Measurements from ENCODE around the gene MGMT. TPM values are rescaled to one million over a fixed set of nuclear protein-coding genes. Genes with fewer than 3 reads are reported as not detected.

MGMT gene
- polyA plus RNA-seq, 4 donors, result 9.8 to 22.4 (median 17.9) TPM

DNA sequence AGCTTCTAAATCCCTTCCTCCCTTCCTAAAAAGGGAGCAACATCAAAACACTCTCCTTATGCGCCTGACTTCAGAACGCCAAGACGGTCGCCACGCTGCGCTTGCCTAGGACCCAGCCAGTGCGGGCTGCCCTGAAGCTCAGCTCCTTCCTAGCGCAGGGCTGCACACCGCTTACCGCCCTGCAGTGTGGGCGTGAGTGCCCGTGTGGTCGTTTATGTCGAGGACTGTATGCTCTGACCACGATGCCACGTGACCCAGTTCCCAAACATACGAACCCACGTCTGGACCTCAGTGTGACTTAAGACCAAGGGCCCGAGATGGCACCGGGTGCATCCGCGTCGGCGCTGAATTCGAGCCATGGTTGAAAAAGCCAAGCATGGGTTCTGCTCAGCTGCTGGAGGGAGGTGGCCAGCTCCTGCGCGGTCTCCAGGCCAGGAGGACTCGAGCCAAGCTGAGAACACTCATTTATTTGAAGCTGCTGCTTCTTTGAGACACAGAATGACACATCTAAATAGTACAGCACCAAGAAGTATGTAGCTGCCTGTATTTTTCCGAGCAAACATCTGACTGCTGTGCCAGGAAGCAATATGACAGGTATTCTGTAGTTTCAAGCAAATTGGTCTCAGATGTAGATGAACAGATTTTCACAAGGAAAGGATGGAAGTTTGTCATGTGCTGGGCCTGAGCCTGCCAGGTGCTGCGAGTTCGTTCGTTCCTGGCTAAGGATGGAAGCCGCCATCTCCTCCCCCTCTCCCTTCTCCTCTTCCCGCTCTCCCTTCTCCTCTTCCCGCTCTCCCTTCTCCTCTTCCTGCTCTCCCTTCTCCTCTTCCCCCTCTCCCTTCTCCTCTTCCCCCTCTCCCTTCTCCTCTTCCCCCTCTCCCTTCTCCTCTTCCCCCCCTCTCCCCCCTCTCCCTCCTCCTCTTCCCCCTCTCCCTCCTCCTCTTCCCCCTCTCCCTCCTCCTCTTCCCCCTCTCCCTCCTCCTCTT is 312.4 kb downstream of the MGMT start:
- peaks cover 0 to 2% of the 10 kb centered on the region in 2 donors for H3K9me3 ChIP-seq (ENCODE audit: control insufficient read depth in 2 of 2, insufficient read depth in 1 of 2, low read depth in 1 of 2, low read length in 1 of 2)
- no peak overlapping the region for H3K27ac ChIP-seq (ENCODE audit: low read depth in 1 of 3, low read length in 2 of 3)
- H3K4me1 ChIP-seq (ENCODE audit: control insufficient read depth in 3 of 3, insufficient read depth in 2 of 3, low read depth in 1 of 3, low read length in 2 of 3), result no peaks in the 10 kb centered on the region
- DNase-seq (no peak), FAIRE-seq (no peak)
- H3K27me3 ChIP-seq (ENCODE audit: control insufficient read depth in 3 of 3, insufficient read depth in 3 of 3, low read length in 3 of 3), result no peaks in the 10 kb centered on the region
- H3K4me3 ChIP-seq (ENCODE audit: low read depth in 1 of 3, low read length in 3 of 3), result no peak overlapping the region
- WGBS, 3 donors, result 89 to 93% (median 91%) methylated on average over 34 to 35 of the region's 35 CpGs
- no peaks in the 10 kb centered on the region for H3K36me3 ChIP-seq (ENCODE audit: control insufficient read depth in 3 of 3, insufficient read depth in 2 of 3, low read depth in 1 of 3, low read length in 3 of 3)

DNA sequence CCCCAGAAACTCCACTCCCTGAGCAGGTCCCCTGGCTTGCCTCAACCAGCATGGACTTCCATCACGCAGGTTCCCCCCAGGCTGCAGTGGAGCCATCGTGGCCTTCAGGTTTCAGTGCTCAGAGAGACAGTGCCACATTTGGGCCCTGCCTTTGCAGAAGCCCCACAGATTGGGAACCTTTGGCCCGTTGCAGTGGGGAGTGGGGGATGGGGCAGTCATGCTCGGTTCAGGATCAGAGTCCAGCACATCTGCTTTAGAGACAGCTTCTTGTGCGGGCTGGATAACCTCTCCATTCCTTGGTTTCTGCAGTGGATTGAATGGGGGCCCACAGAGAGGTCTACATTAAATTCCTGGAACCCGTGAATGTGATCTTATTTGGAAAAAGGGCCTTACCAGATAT is 313.2 kb downstream of the MGMT start:
- FAIRE-seq (no peak), DNase-seq (peak in 1 of 2 donors; percentile 8)
- Histone ChIP-seq H3K36me3 (ENCODE audit: control insufficient read depth in 3 of 3, insufficient read depth in 2 of 3, low read depth in 1 of 3, low read length in 3 of 3) (no peaks in the 10 kb centered on the region), H3K4me1 (ENCODE audit: control insufficient read depth in 3 of 3, insufficient read depth in 2 of 3, low read depth in 1 of 3, low read length in 2 of 3) (no peaks in the 10 kb centered on the region), H3K9me3 (ENCODE audit: control insufficient read depth in 2 of 2, insufficient read depth in 1 of 2, low read depth in 1 of 2, low read length in 1 of 2) (peaks cover 0 to 2% of the 10 kb centered on the region in 2 donors), H3K4me3 (ENCODE audit: low read depth in 1 of 3, low read length in 3 of 3) (no peak overlapping the region), H3K27ac (ENCODE audit: low read depth in 1 of 3, low read length in 2 of 3) (no peak overlapping the region), H3K27me3 (ENCODE audit: control insufficient read depth in 3 of 3, insufficient read depth in 3 of 3, low read length in 3 of 3) (no peaks in the 10 kb centered on the region)
- WGBS, 3 donors, result 63 to 76% (median 66%) methylated on average over 6 of the region's 6 CpGs

DNA sequence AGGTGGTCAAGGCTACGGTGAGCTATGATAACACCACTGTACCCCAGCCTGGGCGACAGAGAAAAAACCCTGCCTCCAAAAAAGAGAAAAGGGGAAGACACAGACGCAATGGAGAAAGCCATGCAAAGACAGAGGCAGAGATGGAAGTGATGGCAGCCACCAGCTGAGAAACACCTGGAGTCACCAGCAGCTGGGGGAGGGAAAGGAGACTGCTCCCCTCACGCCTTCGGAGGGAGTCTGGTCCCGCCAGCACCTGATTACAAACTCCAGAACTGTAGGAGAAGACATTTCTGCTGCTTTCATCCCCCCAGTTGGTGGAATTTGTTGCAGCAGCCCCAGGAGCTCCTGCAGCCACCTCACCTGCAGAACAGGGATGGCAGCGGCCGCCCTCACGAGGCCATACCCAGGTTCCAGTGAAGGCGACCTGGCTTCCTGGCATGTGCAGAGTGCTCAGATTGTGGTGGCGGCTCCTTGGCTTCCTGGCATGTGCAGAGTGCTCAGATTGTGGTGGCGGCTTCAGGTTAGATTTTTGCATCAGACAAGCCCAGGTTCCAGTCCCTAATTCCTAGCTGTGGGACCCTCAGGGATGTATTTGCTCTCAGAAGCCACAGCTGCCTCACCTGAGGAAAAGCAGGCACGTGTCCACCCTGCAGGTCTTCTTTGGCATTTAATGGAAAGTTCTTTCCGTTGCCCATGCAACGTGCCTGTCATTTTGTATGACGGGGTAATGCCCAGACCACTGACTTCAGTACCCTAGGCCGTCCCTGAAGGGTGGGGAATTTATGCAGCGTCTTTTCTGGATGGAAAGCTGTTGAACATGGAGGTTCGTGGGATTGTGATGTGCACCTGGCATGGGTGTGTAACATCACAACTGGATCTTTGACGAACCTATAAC is 314.1 kb downstream of the MGMT start:
- Histone ChIP-seq H3K4me1 (ENCODE audit: control insufficient read depth in 3 of 3, insufficient read depth in 2 of 3, low read depth in 1 of 3, low read length in 2 of 3) (no peaks in the 10 kb centered on the region), H3K27ac (ENCODE audit: low read depth in 1 of 3, low read length in 2 of 3) (no peak overlapping the region), H3K4me3 (ENCODE audit: low read depth in 1 of 3, low read length in 3 of 3) (no peak overlapping the region), H3K9me3 (ENCODE audit: control insufficient read depth in 2 of 2, insufficient read depth in 1 of 2, low read depth in 1 of 2, low read length in 1 of 2) (peaks cover 0 to 2% of the 10 kb centered on the region in 2 donors), H3K36me3 (ENCODE audit: control insufficient read depth in 3 of 3, insufficient read depth in 2 of 3, low read depth in 1 of 3, low read length in 3 of 3) (no peaks in the 10 kb centered on the region), H3K27me3 (ENCODE audit: control insufficient read depth in 3 of 3, insufficient read depth in 3 of 3, low read length in 3 of 3) (no peaks in the 10 kb centered on the region)
- no peak for FAIRE-seq
- no peak for DNase-seq
- 92 to 95% (median 94%) methylated on average over 20 of the region's 20 CpGs for WGBS, 3 donors

DNA sequence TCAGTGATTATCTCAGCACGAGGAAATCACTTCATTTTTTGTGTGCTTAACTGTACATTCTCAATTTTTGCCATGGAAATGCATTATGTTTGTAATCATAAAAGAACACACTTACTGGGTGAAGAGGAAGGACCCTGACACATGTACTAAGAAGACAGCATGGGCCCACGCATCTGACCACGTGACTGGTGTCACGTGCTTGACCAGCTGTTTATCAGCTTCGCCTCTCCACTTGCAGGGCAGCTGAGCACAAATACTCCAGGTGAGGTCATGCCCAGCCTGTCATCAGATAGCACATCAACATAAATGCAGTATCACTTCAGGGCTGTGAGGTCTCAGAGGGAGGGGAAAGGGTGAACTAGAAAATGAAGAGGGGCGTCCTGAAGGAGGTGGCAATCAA is 317.2 kb downstream of the MGMT start:
- no peaks in the 10 kb centered on the region for H3K4me1 ChIP-seq (ENCODE audit: control insufficient read depth in 3 of 3, insufficient read depth in 2 of 3, low read depth in 1 of 3, low read length in 2 of 3)
- H3K36me3 ChIP-seq (ENCODE audit: control insufficient read depth in 3 of 3, insufficient read depth in 2 of 3, low read depth in 1 of 3, low read length in 3 of 3), result no peaks in the 10 kb centered on the region
- no peak overlapping the region for H3K27ac ChIP-seq (ENCODE audit: low read depth in 1 of 3, low read length in 2 of 3)
- H3K27me3 ChIP-seq (ENCODE audit: control insufficient read depth in 3 of 3, insufficient read depth in 3 of 3, low read length in 3 of 3), result no peaks in the 10 kb centered on the region
- no peak overlapping the region for H3K4me3 ChIP-seq (ENCODE audit: low read depth in 1 of 3, low read length in 3 of 3)
- DNase-seq (peak in 1 of 2 donors; percentile 8), FAIRE-seq (no peak)
- no peaks in the 10 kb centered on the region for H3K9me3 ChIP-seq (ENCODE audit: control insufficient read depth in 2 of 2, insufficient read depth in 1 of 2, low read depth in 1 of 2, low read length in 1 of 2)
- whole genome bisulfite sequencing, 3 donors, result 49 to 77% (median 72%) methylated on average over 6 of the region's 6 CpGs

DNA sequence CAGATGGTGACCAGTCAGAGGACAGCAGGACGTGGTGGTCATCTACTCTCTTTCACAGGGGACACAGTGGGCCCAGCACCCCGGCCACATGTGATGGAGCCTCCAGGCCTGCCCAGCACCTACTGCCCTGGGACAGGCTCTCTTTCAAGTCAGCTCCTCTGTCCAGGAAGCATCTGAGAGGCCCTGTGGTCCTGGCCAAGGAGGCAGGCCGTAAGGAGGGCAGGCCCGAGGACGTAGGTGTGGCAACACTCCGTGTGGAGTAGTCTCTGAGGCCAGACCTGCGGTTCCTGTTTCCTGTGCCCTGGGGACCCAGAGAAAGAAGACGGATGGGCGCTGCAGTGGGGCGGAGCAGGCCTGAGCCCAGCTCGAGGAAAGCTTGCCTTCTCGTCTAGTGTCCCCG is 317.9 kb downstream of the MGMT start:
- WGBS, 3 donors, result 61 to 68% (median 67%) methylated on average over 13 of the region's 13 CpGs
- FAIRE-seq, result no peak
- no peak for DNase-seq
- Histone ChIP-seq H3K4me3 (ENCODE audit: low read depth in 1 of 3, low read length in 3 of 3) (no peak overlapping the region), H3K27ac (ENCODE audit: low read depth in 1 of 3, low read length in 2 of 3) (no peak overlapping the region), H3K27me3 (ENCODE audit: control insufficient read depth in 3 of 3, insufficient read depth in 3 of 3, low read length in 3 of 3) (no peaks in the 10 kb centered on the region), H3K36me3 (ENCODE audit: control insufficient read depth in 3 of 3, insufficient read depth in 2 of 3, low read depth in 1 of 3, low read length in 3 of 3) (no peaks in the 10 kb centered on the region), H3K4me1 (ENCODE audit: control insufficient read depth in 3 of 3, insufficient read depth in 2 of 3, low read depth in 1 of 3, low read length in 2 of 3) (no peaks in the 10 kb centered on the region), H3K9me3 (ENCODE audit: control insufficient read depth in 2 of 2, insufficient read depth in 1 of 2, low read depth in 1 of 2, low read length in 1 of 2) (no peaks in the 10 kb centered on the region)

DNA sequence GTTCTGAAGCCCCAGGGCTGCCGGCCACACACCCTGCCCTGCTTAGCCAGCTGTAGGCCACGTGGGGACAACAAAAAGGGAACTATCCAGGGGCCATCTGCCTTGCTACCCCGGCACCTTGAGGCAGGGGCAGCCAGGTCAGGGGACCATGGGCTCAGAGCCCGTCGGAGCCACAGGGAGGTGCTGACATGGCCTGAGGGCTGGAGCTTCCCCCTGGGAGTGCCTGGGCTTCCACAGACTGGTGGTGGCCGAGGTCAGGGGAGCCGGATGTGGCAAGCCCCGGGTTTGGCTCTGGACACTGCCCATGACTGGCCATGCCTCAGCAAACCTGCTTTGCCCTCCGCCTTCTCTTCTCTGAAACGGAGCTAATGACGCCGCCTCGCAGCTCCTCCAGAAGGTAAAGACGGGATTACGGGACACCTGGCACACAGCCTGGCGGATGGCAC is 318.5 kb downstream of the MGMT start:
- peaks cover 0 to 6% of the 10 kb centered on the region in 2 donors for H3K9me3 ChIP-seq (ENCODE audit: control insufficient read depth in 2 of 2, insufficient read depth in 1 of 2, low read depth in 1 of 2, low read length in 1 of 2)
- DNase-seq, result no peak
- no peak for FAIRE-seq
- H3K4me1 ChIP-seq (ENCODE audit: control insufficient read depth in 3 of 3, insufficient read depth in 2 of 3, low read depth in 1 of 3, low read length in 2 of 3), result no peaks in the 10 kb centered on the region
- no peak overlapping the region for H3K27ac ChIP-seq (ENCODE audit: low read depth in 1 of 3, low read length in 2 of 3)
- H3K36me3 ChIP-seq (ENCODE audit: control insufficient read depth in 3 of 3, insufficient read depth in 2 of 3, low read depth in 1 of 3, low read length in 3 of 3), result no peaks in the 10 kb centered on the region
- no peaks in the 10 kb centered on the region for H3K27me3 ChIP-seq (ENCODE audit: control insufficient read depth in 3 of 3, insufficient read depth in 3 of 3, low read length in 3 of 3)
- WGBS, 3 donors, result 63 to 79% (median 75%) methylated on average over 16 of the region's 16 CpGs
- no peak overlapping the region for H3K4me3 ChIP-seq (ENCODE audit: low read depth in 1 of 3, low read length in 3 of 3)

DNA sequence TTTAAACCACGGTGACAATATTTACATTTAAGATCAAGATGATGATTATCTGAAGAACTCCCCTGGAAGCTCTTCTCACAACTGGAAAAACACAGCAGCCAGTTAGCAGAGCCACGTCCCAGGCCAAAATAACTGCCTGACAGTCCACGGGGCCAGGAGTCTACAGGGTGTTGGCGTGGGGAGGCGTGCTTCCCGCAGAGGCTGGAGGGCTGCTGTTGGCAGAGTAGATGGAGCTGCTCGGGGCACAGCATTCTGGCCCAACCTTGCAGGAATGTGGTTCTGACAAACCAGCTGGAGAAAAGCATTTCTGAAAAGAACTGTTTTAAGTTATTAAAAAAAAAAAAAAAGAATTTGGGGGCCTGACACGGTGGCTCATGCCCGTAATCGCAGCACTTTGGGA is 319.2 kb downstream of the MGMT start:
- FAIRE-seq, result no peak
- 53 to 61% (median 60%) methylated on average over 10 of the region's 10 CpGs for WGBS, 3 donors

DNA sequence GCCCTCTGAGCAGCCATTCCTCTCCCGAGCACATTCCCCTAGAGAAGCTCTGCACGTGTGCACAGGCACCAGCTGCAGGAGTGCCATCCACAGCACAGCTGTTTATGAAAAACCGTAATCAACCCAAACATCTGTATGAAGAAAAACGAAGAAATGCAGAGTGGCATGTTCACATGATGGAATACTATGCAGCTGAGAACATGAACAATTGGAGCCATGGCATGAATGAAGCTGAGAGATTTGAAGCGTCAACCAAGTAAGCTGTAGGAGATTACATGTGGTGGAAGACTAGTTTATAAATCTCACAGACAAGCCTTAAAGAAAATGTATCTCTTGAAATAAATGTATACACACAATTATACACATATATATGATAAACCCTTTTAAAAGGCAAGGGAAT is 320.5 kb downstream of the MGMT start:
- FAIRE-seq (no peak), DNase-seq (no peak)
- H3K36me3 ChIP-seq (ENCODE audit: control insufficient read depth in 3 of 3, insufficient read depth in 2 of 3, low read depth in 1 of 3, low read length in 3 of 3), result no peaks in the 10 kb centered on the region
- no peaks in the 10 kb centered on the region for H3K27me3 ChIP-seq (ENCODE audit: control insufficient read depth in 3 of 3, insufficient read depth in 3 of 3, low read length in 3 of 3)
- no peaks in the 10 kb centered on the region for H3K4me1 ChIP-seq (ENCODE audit: control insufficient read depth in 3 of 3, insufficient read depth in 2 of 3, low read depth in 1 of 3, low read length in 2 of 3)
- no peak overlapping the region for H3K4me3 ChIP-seq (ENCODE audit: low read depth in 1 of 3, low read length in 3 of 3)
- H3K9me3 ChIP-seq (ENCODE audit: control insufficient read depth in 2 of 2, insufficient read depth in 1 of 2, low read depth in 1 of 2, low read length in 1 of 2), result peaks cover 0 to 13% of the 10 kb centered on the region in 2 donors
- H3K27ac ChIP-seq (ENCODE audit: low read depth in 1 of 3, low read length in 2 of 3), result no peak overlapping the region
- WGBS, 3 donors, result 71 to 77% (median 74%) methylated on average over 5 of the region's 5 CpGs

More for the DNA sequence above, 319.2 kb downstream of the MGMT start:
- peaks cover 0 to 10% of the 10 kb centered on the region in 2 donors for H3K9me3 ChIP-seq (ENCODE audit: control insufficient read depth in 2 of 2, insufficient read depth in 1 of 2, low read depth in 1 of 2, low read length in 1 of 2)
- no peaks in the 10 kb centered on the region for H3K36me3 ChIP-seq (ENCODE audit: control insufficient read depth in 3 of 3, insufficient read depth in 2 of 3, low read depth in 1 of 3, low read length in 3 of 3)
- no peak overlapping the region for H3K4me3 ChIP-seq (ENCODE audit: low read depth in 1 of 3, low read length in 3 of 3)
- no peak for DNase-seq
- H3K4me1 ChIP-seq (ENCODE audit: control insufficient read depth in 3 of 3, insufficient read depth in 2 of 3, low read depth in 1 of 3, low read length in 2 of 3), result no peaks in the 10 kb centered on the region
- no peak overlapping the region for H3K27ac ChIP-seq (ENCODE audit: low read depth in 1 of 3, low read length in 2 of 3)
- H3K27me3 ChIP-seq (ENCODE audit: control insufficient read depth in 3 of 3, insufficient read depth in 3 of 3, low read length in 3 of 3), result no peaks in the 10 kb centered on the region
